ENCODE results near the gene ILKAP.

- no peak for TF ChIP-seq POLR2A (IDR thresholded peaks at IDR 0.05)
- TF ChIP-seq CTCF (IDR thresholded peaks at IDR 0.05): no peak
Observed at GRCh38 chr2:238187618-238188548, 15.6 kb downstream of the ILKAP start.
